K562 (cell line): ENCODE data around the gene OVOL2. TPM values are rescaled to one million over a fixed set of nuclear protein-coding genes. Genes with fewer than 3 reads are reported as not detected.

Experiments
- ATAC-seq: fragments of 200-7000 bp; cut with Tn5 transposase; 3 replicates; pipeline ENCODE4 v1.9.1; 2020; ENCODE audit warnings: moderate library complexity
- BruUV-seq: library from RNA; stranded (reverse); fragments of 400-500 nt; replicated peaks from 2 replicates; lab custom pipeline; 2021; lab: Mats Ljungman, UMichigan
- CTCF ChIA-PET: fragments of 300-600 bp; formaldehyde crosslinking; extraction: SDS; loops from one replicate; lab custom pipeline; 2021; ENCODE audit warnings: low intra/inter-chr PET ratio; lab: Yijun Ruan, JAX
- POLR2A ChIA-PET: fragments of 300-600, 350-650 bp; sonication (Branson Sonifier 250); formaldehyde crosslinking; extraction: SDS; loops from one replicate; lab custom pipeline; 2021; ENCODE audit warnings: antibody characterized with exemption, inconsistent platforms; lab: Yijun Ruan, JAX
- DNase-seq, 4 experiments: peaks; one replicate each; pipeline versions ENCODE4 v3.0.0 to v3.0.0-alpha.2; 2011 to 2018; ENCODE audit warnings: low spot score in 3 of 4, mixed read lengths in 3 of 4; ENCODE audit errors: extremely low read depth in 1 of 4
- FAIRE-seq: peaks from 2 replicates; lab custom pipeline; 2011; peaks lifted over from hg19 to GRCh38; lab: Jason Lieb, UNC
- H2AFZ ChIP-seq: 2 replicates; pipeline ENCODE4 v1.6.0; 2011; ENCODE audit warnings: low read depth, low read length, control low read depth, inconsistent platforms
- H3K27ac ChIP-seq: fragments of 200-600 bp; 3 replicates; pipeline ENCODE4 v1.8.0; 2011; ENCODE audit warnings: low read depth, mild to moderate bottlenecking, control low read depth, inconsistent platforms, low read length, moderate library complexity, mixed read lengths; ENCODE audit errors: extremely low read depth
- H3K27me3 ChIP-seq, 2 experiments: fragments of 300-600 bp in 1 of 2; 2 replicates in 1 of 2; 3 replicates in 1 of 2; pipeline versions ENCODE4 v1.6.0 to v1.8.0; 2011; ENCODE audit warnings: inconsistent platforms in 2 of 2, low read length in 2 of 2, mild to moderate bottlenecking in 1 of 2, mixed read lengths in 1 of 2, moderate library complexity in 1 of 2; ENCODE audit not compliant: control insufficient read depth in 2 of 2, insufficient read depth in 2 of 2
- H3K36me3 ChIP-seq: fragments of 300-600 bp; 3 replicates; pipeline ENCODE4 v1.8.0; 2011; ENCODE audit warnings: mild to moderate bottlenecking, low read length, inconsistent platforms; ENCODE audit not compliant: control insufficient read depth, insufficient read depth
- H3K4me1 ChIP-seq, 2 experiments: fragments of 200-600 bp in 1 of 2; replicated peaks in 1 of 2; 2 replicates in 1 of 2; 3 replicates in 1 of 2; pipeline versions ENCODE4 v1.5.1 to v1.8.0; 2011; ENCODE audit warnings: inconsistent platforms in 2 of 2, low read length in 2 of 2, mild to moderate bottlenecking in 1 of 2, mixed read lengths in 1 of 2, moderate library complexity in 1 of 2; ENCODE audit not compliant: control insufficient read depth in 2 of 2, insufficient read depth in 2 of 2
- H3K4me2 ChIP-seq: 2 replicates; pipeline ENCODE4 v1.6.1; 2011; ENCODE audit warnings: low read length, control low read depth, inconsistent platforms, mixed read lengths; ENCODE audit not compliant: insufficient read depth
- H3K4me3 ChIP-seq: fragments of 200-600 bp; sonication (generic), shearing (Covaris generic); 2 replicates; pipeline ENCODE4 v1.5.1; 2016; ENCODE audit warnings: control low read depth, inconsistent platforms
- H3K79me2 ChIP-seq: fragments of 200-600 bp; 3 replicates; pipeline ENCODE4 v1.8.0; 2011; ENCODE audit warnings: low read length, inconsistent platforms; ENCODE audit not compliant: control insufficient read depth, insufficient read depth
- H3K9ac ChIP-seq, 2 experiments: 2 replicates each; pipeline versions ENCODE4 v1.6.0 to v1.6.1; 2011; ENCODE audit warnings: low read depth in 2 of 2, low read length in 2 of 2, control low read depth in 1 of 2, inconsistent platforms in 1 of 2, mild to moderate bottlenecking in 1 of 2, mixed read lengths in 1 of 2; ENCODE audit not compliant: insufficient read depth in 1 of 2
- H3K9me1 ChIP-seq: one replicate; pipeline ENCODE4 v1.6.0; 2011; ENCODE audit warnings: inconsistent platforms, mild to moderate bottlenecking, low read length, moderate library complexity; ENCODE audit not compliant: control insufficient read depth, insufficient read depth
- H3K9me3 ChIP-seq: replicated peaks from 2 replicates; pipeline ENCODE4 v1.5.1; 2011; ENCODE audit warnings: low read depth, low read length, inconsistent platforms; ENCODE audit not compliant: control insufficient read depth, insufficient read depth
- H4K20me1 ChIP-seq: replicated peaks from 2 replicates; pipeline ENCODE4 v1.6.1; 2011; ENCODE audit warnings: low read length, inconsistent platforms, mixed read lengths; ENCODE audit not compliant: control insufficient read depth, insufficient read depth
- BRD4 ChIP-seq: fragments of 200-600 bp; sonication (generic); IDR thresholded peaks from 2 replicates; pipeline ENCODE4 v1.6.1; 2017; ENCODE audit warnings: inconsistent platforms
- CHD4 ChIP-seq: fragments of 200-600 bp; sonication (generic); IDR thresholded peaks from 3 replicates; pipeline ENCODE4 v1.6.1; 2012; ENCODE audit warnings: low read depth, mild to moderate bottlenecking, mixed read lengths, low read length, inconsistent platforms; ENCODE audit not compliant: insufficient read depth, insufficient replicate concordance, poor library complexity, severe bottlenecking
- L3MBTL2 ChIP-seq: fragments of 450-650 bp; IDR thresholded peaks from 2 replicates; pipeline ENCODE4 v1.6.1; 2016; ENCODE audit warnings: mild to moderate bottlenecking, moderate library complexity
- RBM14 ChIP-seq: fragments of 200-400 bp; formaldehyde crosslinking; IDR thresholded peaks from 2 replicates; pipeline ENCODE4 v1.6.1; 2018; ENCODE audit warnings: low read depth, mild to moderate bottlenecking, low read length, moderate library complexity, borderline replicate concordance; ENCODE audit not compliant: insufficient read depth
- RBM22 ChIP-seq: fragments of 200-400 bp; formaldehyde crosslinking; IDR thresholded peaks from 2 replicates; pipeline ENCODE4 v1.6.1; 2018; ENCODE audit warnings: low read length, low read depth; ENCODE audit not compliant: poor library complexity, severe bottlenecking
- ZNF347 ChIP-seq: fragments of 450-650 bp; formaldehyde crosslinking; IDR thresholded peaks from 2 replicates; pipeline ENCODE4 v1.4.0; 2020; ENCODE audit warnings: low read depth, mild to moderate bottlenecking, moderate library complexity
- WGBS: fragments of 100-300 bp; shearing (Covaris generic); methylation state at CpG from one replicate; pipeline ENCODE4 v1.1.6; 2016; ENCODE audit warnings: low coverage, mixed read lengths; ENCODE audit not compliant: insufficient coverage; ENCODE audit errors: missing lambda C conversion rate; 5-methylcytosine and 5-hydroxymethylcytosine counted together
- in situ Hi-C: fragments of 300-500 bp; cut with MboI; formaldehyde crosslinking; loops from 4 replicates; pipeline ENCODE4 v1.15.0; 2018; ENCODE audit warnings: inconsistent platforms, mixed read lengths
- intact Hi-C: fragments of 100-400 bp; cut with micrococcal nuclease; formaldehyde crosslinking; loops from 2 replicates; pipeline ENCODE4 v1.14.2; 2022
- polyA plus RNA-seq, 8 experiments: library from polyadenylated mRNA; depleted of rRNA in 4 of 8; stranded (reverse) in 5 of 8; unstranded in 3 of 8; fragments of >200 nt; fragmentation: Nextera tagmentation in 2 of 8; fragmentation: Illumina TruSeq in 1 of 8; extraction: Ambion mirVana in 2 of 8; extraction: Trizol in 1 of 8; gene quantifications; 2 replicates each; pipeline versions ENCODE4 v1.2.1 to v1.2.3, GENCODE V29; 2011 to 2014; ENCODE audit warnings: inconsistent platforms in 1 of 8, missing spikeins in 1 of 8
- total RNA-seq, 7 experiments: library from RNA; depleted of rRNA in 6 of 7; stranded (reverse); fragments of >200 nt in 6 of 7; fragmentation: Illumina TruSeq in 2 of 7; extraction: Trizol in 2 of 7; gene quantifications; 2 replicates each; pipeline versions ENCODE4 v1.2.1 to v1.2.3, GENCODE V29; 2011 to 2021; ENCODE audit warnings: low replicate concordance in 1 of 7

OVOL2 gene
- total and polyA plus RNA-seq, 9 of the 15 experiments (the other 6 are each of a cell fraction or from before 2014, with no cell fraction given), result not detected

DNA sequence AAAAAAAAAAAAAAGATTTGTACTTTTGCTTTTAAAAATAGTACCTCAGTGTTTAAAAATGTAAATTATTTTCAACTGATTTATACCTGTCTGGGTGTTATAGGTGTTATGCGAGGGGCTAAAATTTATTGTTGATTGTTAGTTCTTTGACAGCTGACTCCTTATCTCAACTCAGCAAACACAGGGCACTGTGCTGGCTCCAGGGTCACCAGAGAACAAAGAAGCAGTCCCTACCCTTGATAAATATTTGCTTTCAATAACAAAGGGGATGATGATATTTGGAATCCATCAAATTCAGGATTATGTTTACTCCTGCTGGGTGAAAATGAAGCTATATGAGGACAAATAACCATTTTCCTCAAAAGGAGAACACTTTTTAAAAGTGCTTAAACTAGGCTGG, 45.8 kb upstream of the OVOL2 start:
- POLR2A ChIA-PET, result interaction anchor here (0.8 kb wide), 1 partner anchor 882 kb away, joined by 3 read pairs; no protein-coding TSS in a partner anchor
- no peak overlapping the region for H3K4me2 ChIP-seq
- WGBS, result 0% methylated on average over 1 of the region's 1 CpG
- no peaks in the 10 kb centered on the region for H3K4me1 ChIP-seq
- in situ Hi-C loops, result no loop called here
- no TSS peak for BruUV-seq
- no peak for FAIRE-seq
- H3K79me2 ChIP-seq, result no peaks in the 10 kb centered on the region
- no peaks in the 10 kb centered on the region for H3K9me3 ChIP-seq
- H3K27me3 ChIP-seq, result peaks cover 0 to 12% of the 10 kb centered on the region in 2 experiments; a peak in 4 of 5 replicates
- H3K36me3 ChIP-seq, result no peaks in the 10 kb centered on the region
- intact Hi-C loops, result no loop called here
- TF ChIP-seq RBM14, result no peak
- no peak for TF ChIP-seq ZNF347
- TF ChIP-seq L3MBTL2, result no peak
- no peak for TF ChIP-seq RBM22
- TF ChIP-seq BRD4, result no peak
- TF ChIP-seq CHD4, result no peak
- ATAC-seq, result no peak
- CTCF ChIA-PET, result no interaction called here
- H3K9ac ChIP-seq, result no peak overlapping the region
- H2AFZ ChIP-seq, result no peak overlapping the region
- H3K27ac ChIP-seq, result no peak overlapping the region
- H4K20me1 ChIP-seq, result no peaks in the 10 kb centered on the region
- H3K4me3 ChIP-seq, result no peak overlapping the region
- DNase-seq, result no peak
- H3K9me1 ChIP-seq, result no peaks in the 10 kb centered on the region
